ENCODE results near the gene ZNF780A. TPM values are rescaled to one million over a fixed set of nuclear protein-coding genes. Genes with fewer than 3 reads are reported as not detected.

The ZNF780A gene
- total and polyA plus RNA-seq, 2 of the 13 experiments (the other 11 are each of a cell fraction or from before 2014, with no cell fraction given), result 13.5 to 22.7 TPM

GRCh38 chr19:40090241-40091204, at the start of gene ZNF780A (continued):
- peak; percentile 74; the same call in 1 of the 2 replicates for TF ChIP-seq ZNF580 (CRISPR knock-in tag; IDR thresholded peaks at IDR 0.05; ENCODE audit: borderline replicate concordance, low read depth)
- TF ChIP-seq ZNF687 (CRISPR knock-in tag; IDR thresholded peaks at IDR 0.05), result peak; percentile 96
- no peak for TF ChIP-seq EED (CRISPR knock-in tag; IDR thresholded peaks at IDR 0.05)
- TF ChIP-seq ZNF12 (CRISPR knock-in tag; IDR thresholded peaks at IDR 0.05), result peak; percentile 40
- no peak for TF ChIP-seq ZNF512 (CRISPR knock-in tag; IDR thresholded peaks at IDR 0.05)
- TF ChIP-seq ZNF292 (CRISPR knock-in tag; IDR thresholded peaks at IDR 0.05; ENCODE audit: borderline replicate concordance, low read depth), result peak; percentile 96
- no peak for TF ChIP-seq NKX3-1 (CRISPR knock-in tag; IDR thresholded peaks at IDR 0.05)
- TF ChIP-seq ZBTB33 (CRISPR knock-in tag; IDR thresholded peaks at IDR 0.05), result no peak
- peak; percentile 61 for TF ChIP-seq PRDM10 (CRISPR knock-in tag; IDR thresholded peaks at IDR 0.05; ENCODE audit: low read depth)
- peak; percentile 95 for TF ChIP-seq THAP11 (CRISPR knock-in tag; IDR thresholded peaks at IDR 0.05)
- TF ChIP-seq YY1 (IDR thresholded peaks at IDR 0.05; ENCODE audit: insufficient read depth, insufficient replicate concordance, low read depth, low read length), result peak; percentile 51
- 0 out of 2 replicates have a peak, but pooled peaks have one; percentile 25 for TF ChIP-seq ZNF878 (CRISPR knock-in tag; IDR thresholded peaks at IDR 0.05)
- no peak for TF ChIP-seq ZNF33A (CRISPR knock-in tag; IDR thresholded peaks at IDR 0.05; ENCODE audit: borderline replicate concordance)
- no peak for TF ChIP-seq BCL6 (CRISPR knock-in tag; IDR thresholded peaks at IDR 0.05)
- 0 out of 2 replicates have a peak, but pooled peaks have one; percentile 21 for TF ChIP-seq KLF15 (CRISPR knock-in tag; IDR thresholded peaks at IDR 0.05; ENCODE audit: borderline replicate concordance)
